Measurements from ENCODE around the gene PAX8.

The PAX8 gene

DNA sequence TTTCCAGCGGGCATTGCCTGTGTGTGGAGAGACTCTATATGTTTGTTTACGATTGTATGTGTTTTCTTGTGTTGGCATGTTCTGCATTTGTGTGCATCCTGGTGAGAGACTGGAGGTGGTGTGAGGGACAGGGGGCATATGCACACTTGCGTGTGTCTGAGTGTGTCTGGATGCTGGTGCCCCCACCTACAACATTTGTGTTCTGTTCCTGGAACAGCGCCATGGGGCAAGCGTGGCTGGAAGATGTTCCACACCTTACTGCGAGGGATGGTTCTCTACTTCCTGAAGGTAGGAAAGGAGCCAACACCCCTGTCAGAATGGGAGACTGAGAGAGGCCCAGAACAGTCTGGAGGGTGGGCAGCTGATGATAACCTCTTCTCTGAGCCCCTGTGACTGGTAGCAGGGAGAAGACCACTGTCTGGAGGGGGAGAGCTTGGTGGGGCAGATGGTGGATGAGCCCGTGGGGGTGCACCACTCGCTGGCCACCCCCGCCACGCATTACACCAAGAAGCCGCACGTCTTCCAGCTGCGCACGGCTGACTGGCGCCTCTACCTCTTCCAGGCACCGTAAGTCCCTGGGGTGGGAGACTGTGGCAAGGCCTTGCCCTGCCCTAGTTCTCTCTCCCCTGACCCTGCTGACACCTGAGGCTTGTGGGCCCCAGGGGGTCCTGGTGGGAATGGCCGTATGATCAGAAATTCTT lies 81.2 kb downstream of the PAX8 start:
- H2AFZ ChIP-seq (ENCODE audit: low read depth, low read length) = no peak overlapping the region
- H3K9ac ChIP-seq (ENCODE audit: low read length) = no peak overlapping the region
- H4K20me1 ChIP-seq (ENCODE audit: insufficient read depth, low read length) = peaks cover 5% of the 10 kb centered on the region; the same call in 1 of the 2 replicates
- TF ChIP-seq, protein P1, sequence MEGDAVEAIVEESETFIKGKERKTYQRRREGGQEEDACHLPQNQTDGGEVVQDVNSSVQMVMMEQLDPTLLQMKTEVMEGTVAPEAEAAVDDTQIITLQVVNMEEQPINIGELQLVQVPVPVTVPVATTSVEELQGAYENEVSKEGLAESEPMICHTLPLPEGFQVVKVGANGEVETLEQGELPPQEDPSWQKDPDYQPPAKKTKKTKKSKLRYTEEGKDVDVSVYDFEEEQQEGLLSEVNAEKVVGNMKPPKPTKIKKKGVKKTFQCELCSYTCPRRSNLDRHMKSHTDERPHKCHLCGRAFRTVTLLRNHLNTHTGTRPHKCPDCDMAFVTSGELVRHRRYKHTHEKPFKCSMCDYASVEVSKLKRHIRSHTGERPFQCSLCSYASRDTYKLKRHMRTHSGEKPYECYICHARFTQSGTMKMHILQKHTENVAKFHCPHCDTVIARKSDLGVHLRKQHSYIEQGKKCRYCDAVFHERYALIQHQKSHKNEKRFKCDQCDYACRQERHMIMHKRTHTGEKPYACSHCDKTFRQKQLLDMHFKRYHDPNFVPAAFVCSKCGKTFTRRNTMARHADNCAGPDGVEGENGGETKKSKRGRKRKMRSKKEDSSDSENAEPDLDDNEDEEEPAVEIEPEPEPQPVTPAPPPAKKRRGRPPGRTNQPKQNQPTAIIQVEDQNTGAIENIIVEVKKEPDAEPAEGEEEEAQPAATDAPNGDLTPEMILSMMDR (IDR thresholded peaks at IDR 0.05; ENCODE audit: low read depth, low read length) = no peak
- no peak for TF ChIP-seq EZH2phosphoT487 (IDR thresholded peaks at IDR 0.05; ENCODE audit: low read depth)
- H3K4me2 ChIP-seq (ENCODE audit: low read length) = no peak overlapping the region
- no peak overlapping the region for H3K4me3 ChIP-seq (ENCODE audit: low read length)
- no peak overlapping the region for H3K27ac ChIP-seq (ENCODE audit: low read length)
- no peaks in the 10 kb centered on the region for H3K27me3 ChIP-seq (ENCODE audit: low read depth, low read length)
- no peaks in the 10 kb centered on the region for H3K79me2 ChIP-seq (ENCODE audit: low read length)
- peaks cover 75% of the 10 kb centered on the region for H3K36me3 ChIP-seq (replicated peaks; ENCODE audit: low read depth, low read length)
- no peaks in the 10 kb centered on the region for H3K9me3 ChIP-seq (ENCODE audit: insufficient read depth, low read length)
- no peaks in the 10 kb centered on the region for H3K4me1 ChIP-seq (ENCODE audit: low read length)

DNA sequence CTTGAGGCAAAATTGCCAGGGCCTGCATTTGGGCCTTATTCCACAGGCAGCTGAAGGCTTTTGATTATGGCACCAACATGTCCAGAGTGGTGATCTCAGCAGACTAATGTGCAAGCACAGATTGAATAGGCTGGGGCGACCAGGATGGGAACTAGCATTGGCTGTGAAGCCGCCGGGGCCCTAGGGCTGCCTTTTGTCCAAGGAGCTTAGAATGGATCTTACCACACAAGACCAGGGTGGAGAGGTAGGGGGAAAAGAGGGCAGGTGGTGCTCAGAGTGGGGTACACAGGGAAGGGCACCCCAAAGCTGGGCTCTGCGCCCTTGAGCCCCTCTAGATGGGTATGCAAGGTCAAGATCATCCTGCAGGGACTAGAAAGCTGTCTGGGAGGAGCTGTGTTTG lies 81.9 kb downstream of the PAX8 start:
- Histone ChIP-seq H3K36me3 (replicated peaks; ENCODE audit: low read depth, low read length) (peaks cover 75% of the 10 kb centered on the region), H3K4me3 (ENCODE audit: low read length) (no peak overlapping the region), H3K9me3 (ENCODE audit: insufficient read depth, low read length) (no peaks in the 10 kb centered on the region)

DNA sequence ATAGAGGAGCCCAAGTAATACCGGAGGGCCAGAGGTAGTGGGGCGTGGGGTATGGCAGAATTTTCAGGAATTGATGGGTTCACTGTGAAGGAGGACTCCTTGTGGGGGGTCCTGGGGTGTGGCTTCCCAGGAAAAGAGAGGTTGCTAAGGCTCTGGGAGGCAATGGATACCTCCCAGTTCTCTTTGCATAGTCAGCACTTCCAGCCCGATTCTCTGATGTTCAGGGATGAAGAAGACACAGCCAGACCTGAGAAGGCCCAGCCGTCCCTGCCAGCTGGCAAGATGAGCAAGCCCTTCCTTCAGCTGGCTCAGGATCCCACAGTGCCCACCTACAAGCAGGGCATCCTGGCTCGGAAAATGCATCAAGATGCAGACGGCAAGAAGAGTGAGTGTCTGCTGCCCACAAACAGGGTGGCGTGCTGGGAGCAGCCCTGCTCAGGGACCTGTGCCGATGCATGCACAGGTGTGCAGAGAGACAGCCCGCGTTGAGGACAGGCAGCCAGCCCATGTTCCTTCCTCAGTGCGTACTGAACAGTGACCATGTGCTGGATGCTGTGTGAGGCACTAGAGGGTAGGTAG lies 82.7 kb downstream of the PAX8 start:
- H3K4me2 ChIP-seq (ENCODE audit: low read length) = no peak overlapping the region
- peaks cover 5% of the 10 kb centered on the region; the same call in 1 of the 2 replicates for H4K20me1 ChIP-seq (ENCODE audit: insufficient read depth, low read length)
- no peak overlapping the region for H3K9ac ChIP-seq (ENCODE audit: low read length)
- TF ChIP-seq EZH2phosphoT487 (IDR thresholded peaks at IDR 0.05; ENCODE audit: low read depth) = no peak
- TF ChIP-seq, protein P1 (IDR thresholded peaks at IDR 0.05; ENCODE audit: low read depth, low read length) = no peak
- no peaks in the 10 kb centered on the region for H3K27me3 ChIP-seq (ENCODE audit: low read depth, low read length)
- H2AFZ ChIP-seq (ENCODE audit: low read depth, low read length) = no peak overlapping the region
- H3K9me3 ChIP-seq (ENCODE audit: insufficient read depth, low read length) = no peaks in the 10 kb centered on the region
- H3K4me1 ChIP-seq (ENCODE audit: low read length) = no peaks in the 10 kb centered on the region
- H3K79me2 ChIP-seq (ENCODE audit: low read length) = no peaks in the 10 kb centered on the region
- H3K4me3 ChIP-seq (ENCODE audit: low read length) = no peak overlapping the region
- H3K27ac ChIP-seq (ENCODE audit: low read length) = no peak overlapping the region
- peaks cover 77% of the 10 kb centered on the region for H3K36me3 ChIP-seq (replicated peaks; ENCODE audit: low read depth, low read length)

More for the DNA sequence above, 81.9 kb downstream of the PAX8 start:
- Histone ChIP-seq H4K20me1 (ENCODE audit: insufficient read depth, low read length) (peaks cover 5% of the 10 kb centered on the region; the same call in 1 of the 2 replicates), H3K4me1 (ENCODE audit: low read length) (no peaks in the 10 kb centered on the region), H3K79me2 (ENCODE audit: low read length) (no peaks in the 10 kb centered on the region), H3K27ac (ENCODE audit: low read length) (no peak overlapping the region), H3K27me3 (ENCODE audit: low read depth, low read length) (no peaks in the 10 kb centered on the region), H2AFZ (ENCODE audit: low read depth, low read length) (no peak overlapping the region), H3K9ac (ENCODE audit: low read length) (no peak overlapping the region), H3K4me2 (ENCODE audit: low read length) (no peak overlapping the region)
- TF ChIP-seq, protein P1 (IDR thresholded peaks at IDR 0.05; ENCODE audit: low read depth, low read length) = no peak
- no peak for TF ChIP-seq EZH2phosphoT487 (IDR thresholded peaks at IDR 0.05; ENCODE audit: low read depth)

DNA sequence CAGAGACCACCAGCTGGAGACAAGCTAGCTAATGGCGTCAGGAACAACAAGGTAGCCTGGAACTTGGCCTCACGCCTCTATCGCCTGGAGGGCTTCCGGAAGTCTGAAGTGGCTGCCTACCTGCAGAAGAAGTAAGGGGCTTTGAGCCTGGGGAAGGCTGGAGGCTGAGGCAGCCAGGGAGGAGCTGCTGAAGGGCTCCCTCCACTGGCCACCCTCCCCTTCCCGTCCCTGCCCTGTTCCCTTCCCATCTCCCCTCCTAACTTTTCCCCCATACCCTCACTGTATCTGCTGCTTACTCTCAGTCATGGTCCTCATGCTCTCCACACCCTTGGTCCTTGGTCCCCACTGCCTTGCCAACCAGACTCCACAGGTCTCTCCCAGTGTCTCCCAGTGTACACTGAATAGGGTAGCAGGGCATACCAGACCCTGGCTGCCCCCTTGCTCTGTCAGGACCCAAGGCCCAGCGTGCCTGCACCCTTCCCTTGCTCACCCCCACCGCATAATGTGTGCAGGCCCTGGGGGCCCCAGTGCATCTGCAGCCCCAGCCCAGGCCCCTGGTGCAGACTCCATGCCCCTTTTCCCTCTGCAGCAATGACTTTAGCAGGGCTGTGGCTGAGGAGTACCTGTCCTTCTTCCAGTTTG lies 86.1 kb downstream of the PAX8 start:
- Histone ChIP-seq H2AFZ (ENCODE audit: low read depth, low read length) (no peak overlapping the region), H3K4me1 (ENCODE audit: low read length) (no peaks in the 10 kb centered on the region), H3K36me3 (replicated peaks; ENCODE audit: low read depth, low read length) (peaks cover 56% of the 10 kb centered on the region), H3K27ac (ENCODE audit: low read length) (no peak overlapping the region), H4K20me1 (ENCODE audit: insufficient read depth, low read length) (no peaks in the 10 kb centered on the region), H3K79me2 (ENCODE audit: low read length) (no peaks in the 10 kb centered on the region), H3K9ac (ENCODE audit: low read length) (no peak overlapping the region), H3K4me3 (ENCODE audit: low read length) (no peak overlapping the region), H3K4me2 (ENCODE audit: low read length) (no peak overlapping the region), H3K9me3 (ENCODE audit: insufficient read depth, low read length) (no peaks in the 10 kb centered on the region), H3K27me3 (ENCODE audit: low read depth, low read length) (no peaks in the 10 kb centered on the region)
- TF ChIP-seq, protein P1 (IDR thresholded peaks at IDR 0.05; ENCODE audit: low read depth, low read length) = peak; percentile 18; the same call in 1 of the 2 replicates
- no peak for TF ChIP-seq EZH2phosphoT487 (IDR thresholded peaks at IDR 0.05; ENCODE audit: low read depth)
